GM12801 (cell line): Measurements from ENCODE around the gene ZFPL1.

Source experiments
- CTCF ChIP-seq: IDR thresholded peaks from one replicate; pipeline ENCODE4 v1.5.1; 2011; ENCODE audit warnings: control low read depth; ENCODE audit not compliant: insufficient read length; ENCODE audit errors: extremely low read depth

ZFPL1 gene

DNA sequence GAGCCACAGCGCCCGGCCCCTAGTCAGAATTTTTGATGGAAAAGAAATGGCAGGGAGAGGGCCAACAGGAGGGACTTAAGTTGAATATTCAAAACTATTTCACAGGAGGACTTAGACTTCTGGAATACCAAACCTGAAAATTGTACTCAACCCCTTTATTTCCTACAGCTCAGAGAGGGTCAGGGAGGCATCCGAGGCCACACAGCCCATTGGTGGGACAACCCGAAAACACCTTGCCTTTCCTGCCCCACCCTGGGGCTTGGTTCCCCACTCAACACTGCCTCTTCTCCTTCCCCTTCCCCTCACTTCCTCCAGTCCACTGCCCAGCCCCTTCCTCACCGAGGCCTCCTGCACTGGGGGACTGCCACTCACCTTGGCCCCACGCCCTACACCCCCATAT, 27.0 kb upstream of the ZFPL1 start:
- no peak for TF ChIP-seq CTCF

- no peak for TF ChIP-seq CTCF
These were observed 26.5 kb upstream of the ZFPL1 start for GRCh38 chr11:65057526-65057925.

DNA sequence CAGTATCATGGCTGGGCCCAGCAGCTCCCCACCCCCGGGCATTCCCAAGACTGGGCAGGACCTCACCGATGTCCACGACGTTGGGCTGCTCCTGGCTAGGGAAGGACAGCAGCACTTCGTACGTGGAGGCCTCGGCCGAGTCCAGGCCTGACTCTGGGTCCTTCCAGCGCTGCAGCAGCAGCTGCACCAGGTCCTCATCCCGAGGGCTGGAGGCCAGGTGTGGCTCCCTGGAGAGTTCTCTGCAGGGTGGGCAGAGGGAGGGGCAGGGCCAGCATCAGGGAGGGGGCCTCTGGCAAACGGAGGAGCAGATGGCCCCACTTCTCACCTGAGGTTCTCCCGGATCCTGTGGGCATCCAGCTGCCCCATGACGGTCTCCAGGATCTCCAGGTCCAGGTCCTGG, 26.0 kb upstream of the ZFPL1 start:
- no peak for TF ChIP-seq CTCF

DNA sequence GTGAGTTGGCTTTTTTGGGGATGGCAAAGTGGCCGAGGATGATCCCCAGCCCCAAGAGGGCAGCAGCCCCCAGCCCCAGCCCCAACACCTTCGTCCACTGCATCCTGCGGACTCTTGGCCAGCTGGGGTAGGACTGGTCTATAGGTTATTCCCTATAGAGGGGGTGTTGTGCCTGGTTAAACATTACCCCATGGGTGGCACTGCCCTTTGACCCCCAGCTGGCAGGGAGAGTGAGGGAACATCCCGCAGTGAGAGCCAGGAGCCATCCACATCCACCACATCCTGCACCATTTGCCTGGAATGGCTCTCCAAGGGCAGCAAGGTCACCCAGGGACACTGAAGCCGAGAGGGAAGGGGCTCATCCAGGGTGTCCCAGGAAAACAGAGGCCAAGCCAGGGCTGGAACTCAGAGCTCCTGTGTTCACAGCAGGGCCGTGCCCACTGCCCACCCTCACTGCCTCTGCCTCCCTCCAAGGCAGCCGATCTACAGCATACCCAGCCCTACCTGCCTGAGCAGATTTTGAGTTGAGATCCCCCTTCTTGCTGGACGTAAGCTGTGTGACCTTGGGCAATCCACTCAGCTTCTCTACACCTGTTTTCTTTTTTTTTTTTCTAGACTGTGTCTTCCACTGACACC, 25.5 kb upstream of the ZFPL1 start, which contains the start of gene NAALADL1:
TSS of gene NAALADL1 (minus strand) at position 135 of the 636 bp plus-strand sequence. CDS start at position 103, 32 bp downstream.
- no peak for TF ChIP-seq CTCF

GRCh38 chr11:65059523-65059922, 24.5 kb upstream of the ZFPL1 start:
- TF ChIP-seq CTCF: no peak

DNA sequence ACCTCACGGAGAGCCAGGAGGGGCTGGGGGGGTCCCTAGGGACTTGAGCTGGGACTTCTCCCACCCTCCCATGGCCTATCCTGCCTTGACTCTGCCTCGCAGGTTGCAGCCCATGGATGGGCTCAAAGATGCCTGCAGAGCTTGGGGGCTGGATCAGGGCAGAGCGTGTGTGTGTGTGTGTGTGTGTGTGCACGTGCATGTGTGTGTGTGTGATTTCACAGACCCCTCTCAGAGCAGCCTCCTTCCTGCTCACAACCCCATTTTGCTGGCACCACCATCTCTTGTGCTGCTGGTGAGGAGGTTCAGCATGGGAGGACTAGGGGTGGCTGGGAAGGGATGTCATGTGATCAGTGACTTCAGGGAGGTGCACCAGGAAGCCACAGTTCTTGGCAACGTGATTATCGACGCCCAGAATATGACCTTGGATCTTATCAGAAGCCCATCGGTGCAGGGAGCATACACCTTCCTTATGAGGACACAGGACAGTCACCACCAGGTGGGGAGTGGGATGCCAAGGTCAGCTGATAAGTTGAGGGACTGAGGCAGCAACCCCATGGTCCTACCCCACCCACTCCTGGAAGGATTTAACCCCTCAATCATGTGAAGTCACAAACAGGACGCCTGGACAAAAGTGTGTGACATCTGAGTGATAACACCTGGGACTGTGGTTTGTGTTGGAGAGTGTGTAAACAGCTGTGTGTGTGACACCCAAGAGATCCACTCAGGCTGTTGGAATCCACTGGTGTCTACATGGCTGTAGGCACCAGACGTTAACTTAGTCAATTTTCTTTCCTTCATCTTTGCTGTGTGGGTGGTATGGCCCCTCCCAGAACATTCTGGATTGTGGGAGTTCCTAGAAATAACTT, 23.8 kb upstream of the ZFPL1 start:
- TF ChIP-seq CTCF: no peak

- no peak for TF ChIP-seq CTCF
These were observed 23.1 kb upstream of the ZFPL1 start for GRCh38 chr11:65060913-65061408.
